Esophagus muscularis mucosa (tissue), 4 donors: ENCODE measurements around the gene LRPPRC. TPM values are rescaled to one million over a fixed set of nuclear protein-coding genes. Genes with fewer than 3 reads are reported as not detected.

ENCODE experiments used
- DNase-seq: peaks from one replicate; pipeline ENCODE4 v3.0.0-alpha.2; 2017; ENCODE audit errors: extremely low spot score
- H3K27ac ChIP-seq, 4 donors: fragments of 200-600 bp; sonication (generic); replicated peaks in 1 of 4; 1 replicate in 3 of 4; 2 replicates in 1 of 4; pipeline ENCODE4 v1.5.1; 2016 to 2019; ENCODE audit warnings: mild to moderate bottlenecking in 1 of 4
- H3K27me3 ChIP-seq, 4 donors: fragments of 200-600 bp; sonication (generic); one replicate each; pipeline versions ENCODE4 v1.5.1 to v1.6.0; 2016 to 2019
- H3K36me3 ChIP-seq, 4 donors: fragments of 200-600 bp; sonication (generic); one replicate each; pipeline ENCODE4 v1.5.1; 2016 to 2019
- H3K4me1 ChIP-seq, 4 donors: fragments of 200-600 bp; sonication (generic); one replicate each; pipeline ENCODE4 v1.5.1; 2016 to 2019
- H3K4me3 ChIP-seq, 4 donors: fragments of 200-600 bp; sonication (generic); 1 replicate in 2 of 4; 2 replicates in 2 of 4; pipeline ENCODE4 v1.5.1; 2016 to 2019; ENCODE audit warnings: mild to moderate bottlenecking in 4 of 4, moderate library complexity in 1 of 4
- H3K9me3 ChIP-seq, 4 donors: fragments of 200-600 bp; sonication (generic); 1 replicate in 3 of 4; 2 replicates in 1 of 4; pipeline ENCODE4 v1.5.1; 2016 to 2019
- EP300 ChIP-seq: sonication (generic); formaldehyde crosslinking; IDR thresholded peaks from one replicate; pipeline ENCODE4 v1.6.1; 2017; ENCODE audit warnings: antibody characterized with exemption
- POLR2A ChIP-seq: fragments of 450-650 bp; IDR thresholded peaks from one replicate; pipeline ENCODE4 v1.6.1; 2017; ENCODE audit warnings: antibody characterized with exemption, moderate library complexity, mild to moderate bottlenecking, low read depth
- POLR2AphosphoS5 ChIP-seq, 2 donors: sonication (generic); formaldehyde crosslinking; IDR thresholded peaks; one replicate each; pipeline ENCODE4 v1.6.1; 2017; ENCODE audit warnings: antibody characterized with exemption in 2 of 2
- WGBS: methylation state at CpG from one replicate; pipeline ENCODE4 v1.1.5; 2018; 5-methylcytosine and 5-hydroxymethylcytosine counted together
- intact Hi-C: fragments of 100-400 bp; cut with DNase I; formaldehyde crosslinking; loops from one replicate; pipeline ENCODE4 v1.15.1; 2023
- total RNA-seq, 4 donors: library from RNA; depleted of rRNA; stranded (reverse); fragments of >200 nt; gene quantifications; one replicate each; pipeline versions ENCODE4 v1.1.0 to v1.2.1, GENCODE V29; 2016
- TF ChIP-seq, protein P1 (sequence below), 3 experiments: fragments of 200-600 bp in 2 of 3; fragments of 450-650 bp in 1 of 3; sonication (generic) in 2 of 3; IDR thresholded peaks; one replicate each; pipeline ENCODE4 v1.5.1; 2017 to 2019; ENCODE audit warnings: antibody characterized with exemption in 3 of 3, mild to moderate bottlenecking in 2 of 3, moderate library complexity in 1 of 3

Gene LRPPRC
- total RNA-seq, 4 donors from 2014 or later = 38.4 to 44.6 (median 43.0) TPM

DNA sequence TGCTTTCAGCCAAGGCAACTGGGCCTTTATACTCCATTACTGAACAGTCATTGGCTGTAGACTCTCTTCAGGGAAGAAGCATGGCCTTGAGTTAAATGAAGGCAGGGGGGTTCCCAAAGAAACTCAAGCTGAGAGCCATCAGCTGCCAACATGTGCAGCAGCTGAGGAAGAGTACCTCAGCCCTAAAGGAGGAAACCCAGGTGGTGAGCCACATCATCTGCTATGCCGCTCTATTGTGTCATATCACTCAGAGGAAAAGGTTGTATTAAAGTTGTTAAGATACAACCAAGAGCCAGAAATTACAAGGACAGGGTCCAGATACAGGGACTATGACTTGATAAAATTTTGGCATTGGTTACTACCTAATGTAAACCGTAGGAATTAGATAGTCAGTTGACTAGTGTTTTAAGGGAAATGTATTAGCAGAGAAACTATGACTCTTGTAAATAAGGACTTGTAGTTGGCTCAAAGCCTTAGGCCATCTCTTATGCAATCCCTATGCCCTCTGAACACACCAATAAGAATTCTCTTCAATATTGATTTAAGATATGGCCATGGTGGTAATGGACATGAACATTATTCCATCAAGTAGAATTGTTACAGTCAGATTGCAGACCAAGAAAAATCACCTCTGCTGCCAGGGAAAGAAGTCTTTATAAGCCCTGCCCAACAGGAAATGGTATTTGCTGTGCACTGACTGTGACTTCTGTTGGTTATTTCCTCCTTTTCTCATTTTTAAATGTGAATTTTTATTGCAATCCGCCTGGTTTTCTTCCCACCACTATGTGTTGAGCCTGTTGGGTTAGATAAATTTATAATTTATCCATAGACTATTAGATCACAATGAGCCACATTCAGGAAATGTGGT lies 9.2 kb upstream of the LRPPRC start:
- intact Hi-C loops = no loop called here
- peaks cover 0 to 2% (median 0%) of the 10 kb centered on the region in 4 donors for H3K27me3 ChIP-seq
- H3K4me1 ChIP-seq = no peaks in the 10 kb centered on the region
- TF ChIP-seq, protein P1, sequence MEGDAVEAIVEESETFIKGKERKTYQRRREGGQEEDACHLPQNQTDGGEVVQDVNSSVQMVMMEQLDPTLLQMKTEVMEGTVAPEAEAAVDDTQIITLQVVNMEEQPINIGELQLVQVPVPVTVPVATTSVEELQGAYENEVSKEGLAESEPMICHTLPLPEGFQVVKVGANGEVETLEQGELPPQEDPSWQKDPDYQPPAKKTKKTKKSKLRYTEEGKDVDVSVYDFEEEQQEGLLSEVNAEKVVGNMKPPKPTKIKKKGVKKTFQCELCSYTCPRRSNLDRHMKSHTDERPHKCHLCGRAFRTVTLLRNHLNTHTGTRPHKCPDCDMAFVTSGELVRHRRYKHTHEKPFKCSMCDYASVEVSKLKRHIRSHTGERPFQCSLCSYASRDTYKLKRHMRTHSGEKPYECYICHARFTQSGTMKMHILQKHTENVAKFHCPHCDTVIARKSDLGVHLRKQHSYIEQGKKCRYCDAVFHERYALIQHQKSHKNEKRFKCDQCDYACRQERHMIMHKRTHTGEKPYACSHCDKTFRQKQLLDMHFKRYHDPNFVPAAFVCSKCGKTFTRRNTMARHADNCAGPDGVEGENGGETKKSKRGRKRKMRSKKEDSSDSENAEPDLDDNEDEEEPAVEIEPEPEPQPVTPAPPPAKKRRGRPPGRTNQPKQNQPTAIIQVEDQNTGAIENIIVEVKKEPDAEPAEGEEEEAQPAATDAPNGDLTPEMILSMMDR (IDR thresholded peaks at IDR 0.05) = no peak
- no peak for TF ChIP-seq POLR2A
- TF ChIP-seq POLR2AphosphoS5 (IDR thresholded peaks at IDR 0.05) = no peak
- TF ChIP-seq EP300 = no peak
- 77% methylated on average over 3 of the region's 3 CpGs for WGBS
- H3K36me3 ChIP-seq = no peaks in the 10 kb centered on the region
- H3K4me3 ChIP-seq = no peak overlapping the region
- no peak overlapping the region for H3K27ac ChIP-seq
- DNase-seq = no peak
- H3K9me3 ChIP-seq = no peaks in the 10 kb centered on the region

DNA sequence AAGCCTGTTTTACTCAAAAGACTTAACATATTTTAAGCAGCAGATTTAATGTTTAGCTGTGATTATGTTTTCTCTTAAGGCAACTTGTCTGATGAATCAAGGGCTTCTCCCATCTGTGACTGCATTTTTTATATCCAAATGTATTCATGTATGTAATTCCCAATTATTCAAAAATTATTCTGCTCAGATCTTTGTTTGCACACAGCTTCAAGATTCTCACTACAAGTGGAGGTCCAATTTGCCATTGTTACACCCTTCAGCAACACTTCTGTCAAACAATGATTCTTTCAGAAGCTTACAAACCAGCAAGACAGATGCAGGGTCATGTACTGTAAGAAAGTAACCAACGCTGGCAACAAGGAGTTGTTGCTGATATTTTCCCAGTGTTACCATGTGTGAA lies 5.9 kb upstream of the LRPPRC start:
- intact Hi-C loops = no loop called here
- Histone ChIP-seq H3K4me1 (peaks cover 0 to 2% (median 2%) of the 10 kb centered on the region in 4 donors), H3K27me3 (no peaks in the 10 kb centered on the region), H3K36me3 (no peaks in the 10 kb centered on the region), H3K27ac (no peak overlapping the region), H3K9me3 (no peaks in the 10 kb centered on the region), H3K4me3 (no peak overlapping the region)
- DNase-seq = peak; percentile 8
- TF ChIP-seq POLR2A (no peak), POLR2AphosphoS5 (IDR thresholded peaks at IDR 0.05) (no peak), EP300 (no peak)
- TF ChIP-seq, protein P1 (IDR thresholded peaks at IDR 0.05) = no peak
- 41% methylated on average over 1 of the region's 1 CpG for WGBS

DNA sequence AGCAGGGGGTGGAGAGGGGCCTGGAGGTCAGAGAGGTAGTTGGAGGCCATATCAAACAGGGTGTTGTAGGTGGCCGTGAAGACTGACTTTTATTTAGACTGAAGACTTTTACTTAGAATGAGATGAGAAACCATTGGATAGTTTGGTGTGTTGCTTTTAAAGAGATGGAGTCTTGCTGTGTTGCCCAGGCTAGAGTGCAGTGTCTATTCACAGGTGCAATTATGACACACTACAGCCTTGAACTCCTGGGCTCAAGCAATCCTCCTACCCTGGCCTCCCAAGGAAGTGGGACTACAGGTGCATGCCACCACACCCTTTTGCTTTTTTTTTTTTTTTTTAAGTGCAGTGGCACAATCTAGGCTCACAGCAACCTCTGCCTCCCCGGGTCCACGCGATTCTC lies 2.5 kb upstream of the LRPPRC start:
- Histone ChIP-seq H3K27me3 (no peaks in the 10 kb centered on the region), H3K27ac (no peak overlapping the region), H3K4me1 (peaks cover 19 to 28% (median 24%) of the 10 kb centered on the region in 4 donors), H3K4me3 (no peak overlapping the region), H3K9me3 (no peaks in the 10 kb centered on the region), H3K36me3 (no peaks in the 10 kb centered on the region)
- TF ChIP-seq, protein P1 (IDR thresholded peaks at IDR 0.05) = no peak
- TF ChIP-seq POLR2AphosphoS5 (IDR thresholded peaks at IDR 0.05) (no peak), POLR2A (no peak), EP300 (no peak)
- 88% methylated on average over 4 of the region's 4 CpGs for WGBS
- intact Hi-C loops = no loop called here
- peak; percentile 7 for DNase-seq

- intact Hi-C loops = no loop called here
- Histone ChIP-seq H3K27ac (no peak overlapping the region), H3K36me3 (peaks cover 0 to 31% (median 19%) of the 10 kb centered on the region in 4 donors), H3K9me3 (no peaks in the 10 kb centered on the region), H3K4me1 (peaks cover 25 to 45% (median 27%) of the 10 kb centered on the region in 4 donors), H3K27me3 (no peaks in the 10 kb centered on the region), H3K4me3 (no peak overlapping the region)
- TF ChIP-seq, protein P1 (IDR thresholded peaks at IDR 0.05) = no peak
- TF ChIP-seq POLR2AphosphoS5 (IDR thresholded peaks at IDR 0.05) (no peak), POLR2A (no peak), EP300 (no peak)
- DNase-seq = no peak
- 74% methylated on average over 5 of the region's 5 CpGs for WGBS
Measured at GRCh38 chr2:43993437-43993836, 2.4 kb downstream of the LRPPRC start.
